GM12891 (cell line): ENCODE measurements around the gene QSOX2.

ENCODE experiments used
- PAX5 ChIP-seq: IDR thresholded peaks from 2 replicates; pipeline ENCODE4 v1.6.1; 2011; ENCODE audit warnings: low read length, moderate library complexity, mild to moderate bottlenecking; ENCODE audit not compliant: insufficient read depth, severe bottlenecking
- POLR2A ChIP-seq: IDR thresholded peaks from 2 replicates; pipeline ENCODE4 v1.6.1; 2011; ENCODE audit warnings: low read depth, low read length, control low read depth
- POLR2AphosphoS5 ChIP-seq: IDR thresholded peaks from 2 replicates; pipeline ENCODE4 v1.6.1; 2011; ENCODE audit warnings: low read depth, low read length, control low read depth
- SPI1 ChIP-seq: IDR thresholded peaks from 2 replicates; pipeline ENCODE4 v1.6.1; 2011; ENCODE audit warnings: low read depth, low read length, control low read depth
- TAF1 ChIP-seq: IDR thresholded peaks from 2 replicates; pipeline ENCODE4 v1.6.1; 2011; ENCODE audit warnings: low read depth, low read length, control low read depth

DNA sequence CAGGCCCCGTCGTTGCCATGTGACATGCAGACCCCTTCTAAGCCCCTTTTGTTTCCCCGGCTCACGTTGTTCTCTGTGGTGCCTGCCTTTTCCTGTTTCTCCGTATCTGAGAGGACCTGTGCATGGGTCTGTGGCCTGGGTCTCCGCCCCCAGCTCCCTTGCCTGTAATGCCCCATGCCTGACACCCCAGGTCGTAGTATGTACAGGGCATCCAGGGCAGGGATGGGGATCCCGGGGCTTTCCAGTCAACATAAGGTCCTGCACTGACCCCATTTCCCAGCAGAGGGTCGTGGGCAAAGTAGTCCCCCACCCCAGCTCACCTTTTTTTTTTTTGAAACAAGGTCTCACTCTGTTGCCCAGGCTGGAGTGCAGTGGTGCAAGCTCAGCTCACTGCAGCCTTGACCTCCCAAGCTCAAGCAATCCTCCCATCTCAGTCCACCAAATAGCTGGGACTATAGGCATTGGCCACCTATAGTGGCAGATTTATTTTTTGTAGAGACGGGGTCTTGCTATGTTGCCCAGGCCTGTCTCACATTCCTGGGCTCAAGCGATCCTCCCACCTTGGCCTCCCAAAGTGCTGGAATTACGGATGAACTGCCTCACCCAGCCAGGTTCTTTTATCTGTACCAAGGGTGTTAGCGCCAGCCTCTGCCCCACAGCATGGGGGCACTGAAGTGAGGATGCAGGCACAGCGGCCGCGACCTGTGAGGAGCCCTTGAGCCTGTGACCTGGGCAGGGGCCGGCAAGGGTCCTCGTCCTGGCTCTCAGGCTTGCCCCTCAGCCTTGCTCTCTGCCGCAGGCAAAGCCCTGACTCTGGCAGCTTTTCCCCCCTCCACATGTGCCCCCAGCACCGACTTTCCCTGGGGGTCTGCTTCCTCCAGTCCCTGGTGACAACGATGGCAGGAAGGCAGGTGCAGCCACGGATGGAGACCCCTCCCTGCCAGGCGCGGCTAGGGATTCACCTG, 19.1 kb upstream of the QSOX2 start:
- no peak for TF ChIP-seq TAF1
- TF ChIP-seq POLR2A: no peak
- TF ChIP-seq SPI1: no peak
- no peak for TF ChIP-seq POLR2AphosphoS5
- TF ChIP-seq PAX5: no peak
